NCI-H2081 (cell line): ENCODE measurements around the gene CEACAM19.
"Not testable (repeated sequence)": the region's sequence is repeated elsewhere in the genome, so short reads cannot be mapped to it uniquely, and the experiment has no call there.

Source experiments
- DNase-seq, 2 experiments: peaks; one replicate each; lab custom pipeline; 2025; lab: John Stamatoyannopoulos, UW

CEACAM19 gene, protein sequence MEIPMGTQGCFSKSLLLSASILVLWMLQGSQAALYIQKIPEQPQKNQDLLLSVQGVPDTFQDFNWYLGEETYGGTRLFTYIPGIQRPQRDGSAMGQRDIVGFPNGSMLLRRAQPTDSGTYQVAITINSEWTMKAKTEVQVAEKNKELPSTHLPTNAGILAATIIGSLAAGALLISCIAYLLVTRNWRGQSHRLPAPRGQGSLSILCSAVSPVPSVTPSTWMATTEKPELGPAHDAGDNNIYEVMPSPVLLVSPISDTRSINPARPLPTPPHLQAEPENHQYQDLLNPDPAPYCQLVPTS

DNA sequence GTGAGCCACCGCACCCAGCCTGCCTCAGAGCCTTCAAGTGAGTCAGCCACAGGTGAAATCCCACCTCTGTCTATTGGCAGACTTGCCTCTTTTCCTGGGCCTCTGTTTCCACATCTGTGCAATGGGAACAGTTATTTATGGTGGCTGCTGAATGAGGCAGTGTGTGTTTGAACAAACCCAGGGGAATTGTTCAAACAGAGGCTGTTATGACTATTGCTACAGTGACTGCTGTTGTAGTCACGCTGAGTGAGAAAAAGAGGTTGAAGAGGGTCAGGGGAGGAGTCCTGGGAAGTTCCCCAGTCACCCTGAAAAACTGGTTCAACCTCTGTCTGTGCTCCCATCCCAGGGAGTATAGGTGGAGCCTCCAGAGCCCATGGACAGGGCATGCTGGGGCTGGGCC is at the start of gene CEACAM19:
CEACAM19 (plus strand) TSS at position 83 of the 400 bp plus-strand sequence. CDS start 450 bp downstream, outside the sequence.
- no peak for DNase-seq

DNA sequence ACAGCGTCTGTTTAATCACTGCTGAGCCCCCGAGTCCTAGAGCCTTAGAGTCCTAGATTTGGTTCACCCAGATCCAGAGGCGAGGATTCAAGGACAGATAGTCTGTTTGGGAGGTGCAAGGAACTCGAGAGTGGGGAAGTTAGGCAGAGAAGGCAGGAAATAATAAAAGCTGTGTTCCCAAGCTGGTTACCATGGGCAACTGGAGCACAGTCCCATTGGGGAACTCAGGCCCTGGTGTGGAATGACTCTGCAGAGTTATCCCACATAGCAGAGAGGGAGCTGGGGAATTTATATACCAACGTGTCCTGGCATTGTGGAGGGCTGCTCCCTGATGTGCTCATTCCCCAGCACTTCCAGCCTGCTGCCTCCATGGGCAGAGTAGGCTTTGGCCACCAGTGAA is 48.2 kb upstream of the CEACAM19 start:
- no peak for DNase-seq

DNA sequence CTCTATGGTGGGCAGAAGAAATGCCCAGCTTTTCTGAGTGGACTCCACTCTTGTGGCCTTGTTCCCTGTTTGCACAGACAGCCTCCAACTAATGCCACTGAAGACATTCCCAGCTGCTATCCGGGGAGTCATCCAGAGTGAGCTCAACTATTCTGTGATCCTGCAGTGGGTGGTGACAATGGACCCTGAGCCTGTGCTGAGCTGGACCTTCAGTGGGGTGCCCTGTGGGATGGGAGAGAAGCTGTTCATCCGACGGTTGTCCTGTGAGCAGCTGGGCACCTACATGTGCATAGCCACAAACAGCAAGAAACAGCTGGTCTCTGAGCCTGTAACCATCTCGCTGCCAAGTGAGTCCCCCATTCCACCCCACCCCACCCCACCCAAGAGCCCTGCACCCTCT is 47.7 kb upstream of the CEACAM19 start:
- no peak for DNase-seq

DNA sequence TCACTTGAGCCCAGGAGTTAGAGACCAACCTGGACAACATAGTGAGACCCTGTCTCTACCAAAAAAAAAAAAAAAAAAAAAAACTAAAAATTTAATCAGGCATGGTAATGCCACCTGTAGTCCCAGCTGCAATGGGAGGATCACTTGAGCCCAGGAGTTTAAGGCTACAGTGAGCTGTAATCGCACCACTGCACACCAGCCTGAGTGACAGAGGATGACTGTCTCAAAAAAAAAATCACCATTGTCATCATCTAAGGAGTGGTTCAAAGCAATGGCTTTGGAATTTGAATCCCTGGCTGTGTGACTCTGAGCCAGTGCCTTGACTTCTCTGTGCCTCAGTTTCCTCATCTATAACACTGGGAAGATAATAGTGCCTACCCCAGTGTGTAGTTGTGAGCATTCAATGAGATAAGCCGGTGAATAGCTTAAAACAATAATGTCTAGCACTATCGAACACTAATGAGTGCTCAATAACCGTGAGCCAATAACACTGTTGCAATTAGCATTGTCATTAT is 46.4 kb upstream of the CEACAM19 start:
- DNase-seq, result no peak

DNA sequence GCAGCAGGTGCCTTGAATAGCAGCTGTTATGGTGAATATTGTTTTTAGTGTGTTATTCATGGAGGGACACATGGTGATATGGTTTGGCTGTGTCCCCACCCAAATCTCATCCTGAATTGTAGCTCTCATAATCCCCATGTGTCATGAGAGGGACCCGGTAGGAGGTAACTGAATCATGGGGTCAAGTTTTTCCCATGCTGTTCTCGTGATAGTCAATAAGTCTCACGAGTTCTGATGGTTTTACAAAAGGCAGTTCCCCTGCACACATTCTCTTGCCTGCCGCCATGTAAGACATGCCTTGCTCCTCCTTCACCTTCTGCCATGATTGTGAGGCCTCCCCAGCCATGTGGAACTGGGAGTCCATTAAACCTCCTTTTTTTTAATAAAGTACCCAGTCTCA is 45.6 kb upstream of the CEACAM19 start:
- DNase-seq, result not testable (repeated sequence)

DNA sequence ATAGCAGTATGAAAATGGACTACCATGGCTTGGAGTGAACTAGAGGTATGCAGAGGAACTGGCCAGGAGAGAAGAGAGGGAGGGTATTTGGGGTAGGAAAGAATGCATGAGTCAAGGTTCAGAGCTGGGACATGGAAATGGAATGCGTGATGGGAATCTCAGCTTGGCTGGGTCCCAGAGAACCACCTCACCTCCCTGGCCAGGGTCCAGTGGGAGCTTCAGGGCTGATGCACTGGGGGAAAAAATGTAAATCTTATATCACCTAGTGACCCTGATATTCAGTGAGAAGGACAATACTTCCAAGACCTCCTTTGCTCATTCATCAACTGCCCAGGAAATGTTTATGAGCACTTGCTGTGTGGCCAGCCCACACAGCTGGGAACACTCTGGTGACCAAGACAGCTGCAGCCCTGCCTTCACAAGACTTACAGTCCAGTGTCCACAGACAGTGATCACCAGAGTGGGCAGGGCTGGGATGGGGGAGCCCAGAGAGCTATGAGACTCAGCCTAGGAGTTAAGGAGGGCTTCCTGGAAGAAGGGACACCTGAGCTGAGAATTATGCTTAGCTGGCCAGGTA is 45.1 kb upstream of the CEACAM19 start:
- DNase-seq, result no peak

DNA sequence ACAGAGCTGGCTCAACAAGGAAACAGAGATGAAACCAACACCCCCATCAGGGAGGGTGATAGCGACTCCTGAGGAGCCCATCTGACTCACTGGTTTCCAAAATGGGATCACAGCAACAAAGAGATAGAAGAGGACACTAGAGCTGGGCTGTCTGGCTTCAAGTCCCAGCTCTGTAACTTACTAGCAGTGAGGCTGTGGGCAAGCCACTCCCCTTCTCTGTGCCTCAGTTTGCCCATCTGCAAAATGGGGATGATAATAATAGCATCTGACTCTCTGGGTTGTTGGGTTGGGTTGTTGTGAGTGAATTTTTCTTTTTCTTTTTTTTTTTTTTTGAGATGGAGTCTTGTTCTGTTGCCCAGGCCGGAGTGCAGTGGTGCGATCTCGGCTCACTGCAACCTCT is 43.7 kb upstream of the CEACAM19 start:
- DNase-seq, result no peak

DNA sequence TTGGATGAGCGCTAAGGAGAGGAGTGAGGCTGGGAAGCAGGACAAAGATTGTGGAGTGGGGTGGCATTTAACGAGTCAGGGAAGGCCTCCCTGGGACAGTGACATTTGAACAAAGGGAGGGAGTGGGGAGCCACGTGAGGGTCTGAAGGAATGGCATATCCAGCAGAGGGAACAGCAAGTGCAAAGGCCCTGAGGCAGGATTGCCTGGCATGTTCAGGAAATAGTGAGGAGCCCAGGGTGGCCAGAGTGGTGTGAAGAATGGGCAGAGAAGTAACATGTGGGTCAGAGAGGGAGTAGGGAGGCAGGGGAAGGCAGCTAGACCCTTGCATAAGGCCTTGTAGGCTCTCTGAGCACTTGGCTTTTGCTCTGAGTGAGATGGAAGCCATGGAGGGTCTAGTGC is 42.5 kb upstream of the CEACAM19 start:
- DNase-seq, result no peak

DNA sequence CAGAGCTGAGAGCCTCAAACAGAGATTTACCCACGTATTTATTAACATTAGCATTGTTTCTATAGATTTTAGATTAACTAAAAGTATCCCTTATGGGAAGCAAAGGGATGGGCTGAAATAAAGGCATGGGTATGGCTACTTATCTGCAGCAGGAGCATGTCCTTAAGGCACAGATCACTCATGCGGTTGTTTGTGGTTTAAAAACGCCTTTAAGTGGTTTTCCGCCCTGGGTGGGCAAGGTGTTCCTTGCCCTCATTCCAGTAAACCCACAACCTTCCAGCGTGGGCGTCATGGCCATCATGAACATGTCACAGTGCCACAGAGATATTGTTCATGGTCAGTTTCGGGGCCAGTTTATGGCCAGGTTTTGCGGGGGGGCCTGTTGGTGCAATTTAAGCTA is 39.7 kb upstream of the CEACAM19 start:
- not testable (repeated sequence) for DNase-seq

DNA sequence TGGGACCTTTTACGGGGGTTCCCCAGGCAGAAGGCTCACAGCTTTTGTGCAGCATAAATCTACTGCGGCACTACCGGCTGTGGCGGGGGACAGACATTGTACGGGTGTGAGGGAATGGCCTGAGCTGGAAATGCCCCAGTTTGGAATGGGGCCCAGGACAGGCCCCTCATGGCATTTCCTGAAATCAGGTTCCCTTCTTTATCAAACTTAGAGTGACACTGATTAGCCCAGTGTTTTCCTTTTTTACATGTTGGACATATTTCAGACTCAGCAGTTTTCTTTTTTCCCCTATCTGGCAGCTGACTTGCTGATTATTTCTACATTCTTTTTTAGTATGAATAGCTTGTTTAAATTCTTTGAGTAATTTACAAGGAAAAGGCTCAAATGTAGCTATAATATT is 37.2 kb upstream of the CEACAM19 start:
- not testable (repeated sequence) for DNase-seq

DNA sequence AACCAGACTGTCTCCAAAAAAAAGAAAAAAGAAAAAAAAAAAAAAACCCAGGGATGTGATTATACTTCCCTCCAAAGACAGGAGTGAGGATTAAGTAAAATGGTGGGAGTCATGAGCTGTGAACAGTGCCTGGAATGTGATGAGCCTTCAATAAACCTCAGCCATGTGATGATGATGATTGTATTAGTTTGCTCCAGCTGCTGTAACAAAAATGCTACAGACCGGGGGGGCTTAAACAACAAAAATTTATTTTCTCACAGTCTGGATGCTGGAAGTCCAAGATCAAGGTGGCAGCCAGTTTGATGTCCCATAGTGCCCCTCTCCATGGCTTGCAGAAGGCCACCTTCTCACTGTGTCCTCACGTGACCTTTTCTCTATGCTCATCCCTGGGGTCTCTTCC is 36.5 kb upstream of the CEACAM19 start:
- DNase-seq, result no peak

DNA sequence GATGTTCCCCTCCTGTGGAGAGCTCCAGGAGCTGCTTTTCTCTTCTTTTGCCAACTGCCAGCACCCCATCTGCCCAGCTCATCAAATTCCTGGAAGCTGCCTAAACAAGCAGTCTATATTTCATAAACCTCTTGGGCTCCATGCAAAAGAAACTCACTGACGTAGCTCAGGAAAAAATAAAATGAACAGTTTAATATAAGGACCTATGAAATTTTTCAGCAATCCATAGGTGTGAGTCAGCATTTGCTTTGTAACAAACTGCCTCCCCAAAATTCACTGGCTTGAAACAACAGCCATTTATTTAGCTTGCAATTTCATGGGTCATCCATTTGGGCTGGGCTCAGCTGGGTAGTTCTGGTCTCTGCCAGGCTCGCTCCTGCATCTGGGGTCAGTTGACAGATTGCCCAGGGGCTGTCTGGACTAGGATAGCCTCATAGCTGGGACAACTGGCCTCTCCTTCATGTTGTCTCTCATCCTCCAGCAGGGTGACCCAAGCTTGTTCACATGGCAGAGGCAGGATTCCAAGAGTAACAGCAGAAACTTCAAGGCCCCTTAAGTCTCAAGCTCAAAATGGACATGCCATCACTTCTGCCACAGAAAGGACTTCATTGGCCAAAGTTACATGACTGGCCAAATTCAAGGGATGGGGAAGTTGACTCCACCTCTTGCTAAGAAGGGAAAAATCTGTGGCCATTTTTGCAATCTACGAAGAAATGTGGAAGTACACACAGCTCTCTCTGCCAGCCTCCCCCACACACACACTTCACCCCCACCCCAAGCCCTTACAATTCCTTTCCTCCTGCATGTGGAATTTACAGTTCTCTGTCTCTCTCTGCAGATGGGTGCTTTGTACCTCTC is 35.5 kb upstream of the CEACAM19 start:
- DNase-seq, result no peak

DNA sequence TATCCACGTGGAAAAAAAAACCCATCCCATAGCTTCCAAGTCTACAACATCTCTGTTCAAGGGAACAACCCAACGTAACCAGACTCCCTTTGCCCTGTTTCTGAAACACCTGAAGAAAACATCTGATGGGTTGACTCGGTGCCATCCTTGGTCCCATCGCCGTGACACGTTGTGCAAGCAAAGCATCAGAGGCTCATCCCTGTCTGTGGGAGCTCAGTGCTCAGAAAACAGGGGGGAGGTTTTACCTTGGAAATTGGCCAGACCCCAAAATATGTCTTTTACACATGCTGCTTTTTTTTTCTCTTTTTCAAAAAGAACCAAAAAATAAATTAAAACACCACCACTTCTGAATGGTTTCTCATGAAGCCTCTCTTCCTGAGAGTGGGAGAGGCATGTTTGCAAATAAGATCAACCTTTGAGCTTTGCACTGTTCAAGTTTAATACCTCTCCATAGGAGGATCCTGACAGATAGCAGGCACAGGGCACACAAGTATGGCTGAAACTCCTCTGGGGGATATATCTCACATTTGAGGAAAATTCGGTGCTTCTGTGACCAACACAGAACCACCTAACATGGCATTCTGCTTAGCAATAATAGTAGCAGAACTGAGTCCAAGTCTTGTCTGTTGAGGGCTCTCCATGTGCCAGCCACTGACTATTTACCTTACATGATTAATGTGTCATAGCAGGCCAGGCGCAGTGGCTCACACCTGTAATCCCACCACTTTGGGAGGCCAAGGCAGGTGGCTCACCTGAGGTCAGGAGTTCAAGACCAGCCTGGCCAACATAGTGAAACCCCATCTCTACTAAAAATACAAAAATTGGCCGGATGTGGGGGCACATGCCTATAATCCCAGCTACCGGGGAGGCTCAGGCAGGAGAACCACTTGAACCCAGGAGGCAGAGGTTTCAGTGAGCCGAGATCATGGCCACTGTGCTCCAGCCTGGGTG is 34.6 kb upstream of the CEACAM19 start:
- DNase-seq, result no peak

DNA sequence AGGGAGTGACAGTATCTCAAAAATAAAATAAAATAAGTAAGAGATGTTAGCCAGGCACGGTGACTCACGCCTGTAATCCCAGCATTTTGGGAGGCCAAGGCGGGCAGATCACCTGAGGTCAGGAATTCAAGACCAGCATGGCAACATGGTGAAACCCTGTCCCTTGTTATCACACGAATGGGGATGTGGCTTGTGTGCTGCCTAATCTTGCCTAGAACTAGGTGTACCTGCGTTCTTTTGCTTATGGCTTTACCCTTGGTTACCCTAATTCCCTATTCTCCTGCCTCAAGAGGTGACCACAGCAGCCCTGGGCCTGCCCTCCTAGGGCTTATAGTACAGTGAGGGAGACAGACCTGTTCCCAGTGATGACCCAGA is 33.9 kb upstream of the CEACAM19 start:
- DNase-seq, result no peak

DNA sequence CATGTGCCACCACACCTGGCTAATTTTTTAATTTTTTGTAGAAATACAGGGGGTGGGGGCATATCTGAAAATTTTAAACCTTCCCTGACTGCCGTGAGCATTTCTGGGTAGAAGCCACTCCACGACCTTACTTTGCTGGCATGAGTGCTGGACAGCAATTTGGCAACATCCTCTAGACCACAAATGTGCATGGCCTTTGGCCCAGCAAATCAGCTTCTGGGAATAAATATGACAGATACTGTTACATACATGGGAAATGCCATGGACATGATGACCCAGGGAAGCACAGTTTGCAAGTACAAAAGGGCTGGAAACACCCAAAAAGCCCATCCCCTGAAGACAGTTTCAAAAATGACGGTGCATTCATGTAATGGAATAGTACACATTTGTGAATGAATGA is 30.8 kb upstream of the CEACAM19 start:
- no peak for DNase-seq

DNA sequence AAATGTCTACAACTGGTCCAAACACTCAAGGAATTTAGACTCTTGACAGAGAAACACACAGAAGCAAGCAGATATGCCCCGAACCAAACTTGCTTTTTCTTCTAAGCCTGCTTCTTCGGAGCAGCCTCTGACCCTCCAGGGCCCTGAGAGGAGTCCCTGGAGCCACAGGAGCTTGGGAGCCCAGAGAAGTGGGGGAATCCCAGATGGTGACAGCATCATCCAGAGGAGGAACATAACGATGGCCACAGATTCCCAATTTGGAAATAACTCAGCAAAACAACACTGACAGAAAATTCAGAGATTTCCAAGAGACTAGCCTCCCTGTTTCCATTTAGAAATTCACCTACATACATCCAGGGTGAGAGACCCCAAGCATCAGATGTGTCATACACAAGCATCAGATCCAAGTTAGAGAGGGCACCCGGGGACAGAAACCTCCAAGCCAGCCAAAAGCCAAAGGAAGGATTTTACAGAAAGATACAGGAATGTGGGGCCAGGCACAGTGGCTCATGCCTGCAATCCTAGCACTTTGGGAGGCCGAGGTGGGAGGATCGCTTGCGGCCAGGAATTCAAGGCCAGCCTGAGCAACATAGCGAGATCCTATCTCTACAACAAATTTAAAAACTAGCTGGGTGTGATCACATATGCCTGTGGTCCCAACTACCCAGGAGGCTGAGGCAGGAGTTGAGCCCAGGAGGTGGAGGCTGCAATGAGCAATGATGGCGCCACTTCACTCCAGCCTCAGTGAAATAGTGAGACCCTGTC is 29.6 kb upstream of the CEACAM19 start:
- DNase-seq, result no peak

DNA sequence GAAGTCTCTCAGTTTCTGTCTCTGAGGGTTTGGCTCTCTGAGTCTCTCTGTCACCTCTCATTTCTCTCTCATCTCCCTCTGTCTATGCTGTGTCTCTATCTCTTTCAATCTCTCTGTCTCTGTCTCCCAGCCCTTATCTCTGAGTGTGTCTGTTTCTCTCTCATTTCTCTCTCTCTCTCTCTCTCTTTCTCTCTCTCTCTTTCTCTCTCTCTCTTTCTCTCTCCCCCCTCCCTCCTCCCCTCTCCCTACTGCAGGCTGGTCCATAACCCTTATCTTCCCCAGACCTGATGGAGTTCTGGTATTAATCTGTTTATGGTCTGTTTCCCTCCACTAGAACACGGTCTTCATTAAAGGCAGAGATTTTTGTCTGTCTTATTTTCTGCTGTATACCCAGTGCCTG is 28.9 kb upstream of the CEACAM19 start:
- no peak for DNase-seq

DNA sequence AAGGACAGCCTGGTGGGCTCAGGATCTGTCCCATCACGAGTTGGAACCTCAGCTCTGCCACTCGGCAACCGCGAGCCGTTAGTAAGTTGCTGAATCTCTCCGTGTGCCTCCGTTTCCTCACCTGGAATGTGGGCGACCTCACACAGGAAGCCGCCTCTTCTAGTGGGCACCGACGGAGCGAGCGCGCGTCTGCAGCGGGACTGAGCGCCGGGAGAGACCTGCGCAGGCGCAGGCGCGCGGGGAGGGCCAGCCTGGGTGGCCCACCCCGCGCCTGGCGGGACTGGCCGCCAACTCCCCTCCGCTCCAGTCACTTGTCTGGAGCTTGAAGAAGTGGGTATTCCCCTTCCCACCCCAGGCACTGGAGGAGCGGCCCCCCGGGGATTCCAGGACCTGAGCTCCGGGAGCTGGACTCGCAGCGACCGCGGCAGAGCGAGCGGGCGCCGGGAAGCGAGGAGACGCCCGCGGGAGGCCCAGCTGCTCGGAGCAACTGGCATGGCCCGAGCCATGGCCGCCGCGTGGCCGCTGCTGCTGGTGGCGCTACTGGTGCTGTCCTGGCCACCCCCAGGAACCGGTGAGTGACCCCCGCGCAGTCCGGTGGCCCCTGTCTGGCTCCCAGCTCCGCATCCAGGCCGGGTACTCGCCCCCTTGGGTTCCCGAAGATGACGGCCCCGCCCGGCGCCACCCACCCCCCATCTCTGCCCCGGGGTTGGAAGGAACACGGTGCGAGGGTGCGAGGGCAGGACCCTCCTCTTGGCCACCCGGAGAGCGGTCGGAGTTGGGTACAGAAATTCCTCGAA is 27.5 kb upstream of the CEACAM19 start, which contains the start of gene PVR:
PVR (plus strand) TSS at position 306 of the 797 bp plus-strand sequence; CDS start at position 493, 187 bp downstream.
- peak; percentile 71 to 80 for DNase-seq

DNA sequence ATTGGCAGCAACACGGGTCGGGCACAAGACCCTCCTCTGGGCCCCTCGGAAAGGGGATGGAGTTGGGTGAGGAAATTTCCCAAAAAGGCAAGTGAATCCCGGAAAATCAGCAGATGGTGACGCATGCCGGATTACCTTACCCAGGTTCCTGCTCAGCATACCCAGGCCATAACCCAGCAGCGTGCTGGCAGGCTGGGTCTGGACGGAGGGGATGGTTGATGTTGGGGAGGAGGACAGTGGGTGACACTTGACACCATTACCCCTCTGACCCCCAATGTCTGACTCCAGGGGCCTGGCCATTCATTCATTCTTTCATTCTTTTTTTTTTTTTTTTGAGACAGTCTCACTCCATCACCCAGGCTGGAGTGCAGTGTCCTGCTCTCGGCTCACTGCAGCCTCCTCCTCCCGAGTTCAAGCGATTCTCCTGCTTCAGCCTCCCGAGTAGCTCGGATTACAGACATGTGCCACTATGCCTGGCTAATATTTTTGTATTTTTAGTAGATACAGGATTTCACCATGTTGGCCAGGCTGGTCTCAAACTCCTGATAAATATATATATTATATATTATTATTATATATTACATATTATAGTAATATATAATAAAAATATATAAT is 26.8 kb upstream of the CEACAM19 start:
- peak; percentile 12 to 56 for DNase-seq
